Measurements from ENCODE around the gene MYO18A.
"Not testable (repeated sequence)": the region's sequence is repeated elsewhere in the genome, so short reads cannot be mapped to it uniquely, and the experiment has no call there.

The MYO18A gene

GRCh38 chr17:29149431-29150064 is 30.6 kb downstream of the MYO18A start:
- DNase-seq (ENCODE audit: low read depth in 2 of 2), result no peak

DNA sequence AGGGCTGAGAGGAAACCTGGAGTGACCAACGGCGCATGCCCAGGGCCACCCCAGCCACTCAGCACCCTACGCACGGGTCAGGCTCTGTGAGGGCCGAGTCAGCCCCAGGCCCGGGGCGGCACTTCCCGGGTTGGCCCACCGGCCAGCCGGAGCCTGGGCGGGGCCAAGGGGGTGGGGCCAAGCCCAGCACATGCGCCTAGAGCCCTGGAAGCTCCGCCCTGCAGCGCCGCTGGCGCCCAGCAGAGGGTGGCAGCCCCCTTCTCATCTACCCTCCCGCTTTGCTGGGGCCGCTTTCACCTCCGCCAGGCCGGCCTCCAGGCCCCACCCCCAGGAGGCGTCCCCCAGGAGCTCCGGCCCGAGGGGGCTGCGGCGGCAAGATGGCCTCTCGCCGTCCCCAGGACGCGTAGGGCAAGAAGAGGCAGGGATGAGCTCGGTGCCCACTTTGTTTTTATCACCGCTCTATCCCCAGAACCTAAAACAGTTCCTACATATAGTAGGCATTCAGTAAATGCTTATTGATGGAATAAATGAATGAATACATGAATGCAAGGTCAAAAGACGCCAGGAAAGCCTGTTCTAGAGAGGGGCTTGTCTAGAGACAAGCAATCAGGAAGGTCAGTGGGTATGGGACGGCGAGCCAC is 31.3 kb downstream of the MYO18A start:
- DNase-seq (ENCODE audit: low read depth in 2 of 2), result peak; percentile 86 to 91

DNA sequence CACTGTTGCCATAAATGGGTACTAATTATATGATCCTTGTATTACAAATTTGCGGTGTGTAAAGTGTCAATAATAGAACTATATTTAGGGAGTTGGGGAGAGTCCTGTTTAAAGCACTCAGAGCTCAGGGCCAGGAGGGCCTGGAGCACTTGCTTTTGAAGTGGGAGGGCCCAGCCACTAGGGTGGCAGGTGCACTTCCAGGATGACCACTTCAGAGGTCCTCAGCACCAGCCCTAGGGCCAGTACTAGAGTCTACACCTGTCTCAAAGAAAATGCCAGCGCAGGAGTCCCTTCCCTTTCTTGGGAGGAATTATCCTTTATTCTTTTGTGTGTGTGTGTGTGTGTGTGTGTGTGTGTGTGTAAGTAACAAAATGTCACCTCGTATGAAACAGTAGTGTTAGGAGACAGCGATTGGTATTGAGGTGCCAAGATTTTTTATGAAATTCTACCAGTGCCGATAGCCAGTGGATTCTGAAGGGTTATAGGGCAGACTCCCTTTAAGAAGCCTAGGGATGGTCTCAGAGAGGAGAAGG is 31.9 kb downstream of the MYO18A start:
- no peak for DNase-seq (ENCODE audit: low read depth in 2 of 2)

- no peak for DNase-seq (ENCODE audit: low read depth in 2 of 2)
These were observed 32.5 kb downstream of the MYO18A start for GRCh38 chr17:29147682-29148081.

DNA sequence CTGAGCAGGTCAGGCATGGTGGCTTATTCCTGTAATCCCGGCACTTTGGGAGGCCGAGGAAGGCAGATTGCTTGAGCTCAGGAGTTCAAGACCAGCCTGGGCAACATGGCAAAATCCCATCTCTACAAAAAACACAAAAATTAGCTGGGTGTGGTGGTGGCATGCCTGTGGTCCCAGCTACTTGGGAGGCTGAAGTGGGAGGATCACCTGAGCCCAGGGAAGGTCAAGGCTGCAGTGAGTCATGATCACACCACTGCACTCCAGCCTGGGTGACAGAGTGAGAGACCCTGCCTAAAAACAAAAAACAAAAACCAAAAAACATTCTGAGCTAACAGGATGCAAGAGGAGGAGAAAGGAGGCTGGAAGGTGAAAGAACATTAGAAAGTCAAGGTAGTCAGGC is 33.0 kb downstream of the MYO18A start:
- not testable (repeated sequence) for DNase-seq (ENCODE audit: low read depth in 2 of 2)

DNA sequence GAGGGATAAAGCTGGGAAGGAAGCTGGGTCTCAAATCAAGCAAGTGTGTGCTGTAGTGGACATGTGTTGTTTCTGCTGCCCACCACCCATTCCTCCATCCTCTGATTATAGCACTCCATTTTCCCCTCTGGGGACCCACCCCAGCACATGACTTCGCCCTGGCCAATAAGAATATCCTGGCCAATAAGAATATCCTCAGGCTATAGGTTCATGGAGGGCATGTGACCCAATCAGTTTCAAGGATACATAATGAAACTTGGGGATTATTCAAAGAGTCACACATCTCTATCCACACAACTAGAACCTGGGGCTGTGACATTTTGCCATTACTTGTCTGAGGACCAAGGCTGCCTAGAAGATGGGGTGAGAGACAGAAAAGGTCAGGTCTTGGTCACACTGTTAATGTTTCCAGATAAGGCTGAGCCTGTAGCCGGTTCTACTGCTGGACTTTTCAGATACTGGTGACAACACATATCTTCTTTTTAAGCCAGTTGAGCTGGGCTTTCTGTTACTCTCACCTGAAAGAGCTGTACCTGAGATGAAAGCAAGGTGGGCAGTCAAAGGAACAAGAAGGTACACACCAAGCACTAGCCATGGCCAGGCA is 33.7 kb downstream of the MYO18A start:
- no peak for DNase-seq (ENCODE audit: low read depth in 2 of 2)

- DNase-seq (ENCODE audit: low read depth in 2 of 2), result peak; percentile 45 to 59
These were observed 34.7 kb downstream of the MYO18A start for GRCh38 chr17:29145289-29146073.

GRCh38 chr17:29143894-29144293 is 36.3 kb downstream of the MYO18A start:
- no peak for DNase-seq (ENCODE audit: low read depth in 2 of 2)

GRCh38 chr17:29141514-29141876 is 38.7 kb downstream of the MYO18A start:
- DNase-seq (ENCODE audit: low read depth in 2 of 2), result no peak

- no peak for DNase-seq (ENCODE audit: low read depth in 2 of 2)
These were observed 39.3 kb downstream of the MYO18A start for GRCh38 chr17:29140631-29141513.

DNA sequence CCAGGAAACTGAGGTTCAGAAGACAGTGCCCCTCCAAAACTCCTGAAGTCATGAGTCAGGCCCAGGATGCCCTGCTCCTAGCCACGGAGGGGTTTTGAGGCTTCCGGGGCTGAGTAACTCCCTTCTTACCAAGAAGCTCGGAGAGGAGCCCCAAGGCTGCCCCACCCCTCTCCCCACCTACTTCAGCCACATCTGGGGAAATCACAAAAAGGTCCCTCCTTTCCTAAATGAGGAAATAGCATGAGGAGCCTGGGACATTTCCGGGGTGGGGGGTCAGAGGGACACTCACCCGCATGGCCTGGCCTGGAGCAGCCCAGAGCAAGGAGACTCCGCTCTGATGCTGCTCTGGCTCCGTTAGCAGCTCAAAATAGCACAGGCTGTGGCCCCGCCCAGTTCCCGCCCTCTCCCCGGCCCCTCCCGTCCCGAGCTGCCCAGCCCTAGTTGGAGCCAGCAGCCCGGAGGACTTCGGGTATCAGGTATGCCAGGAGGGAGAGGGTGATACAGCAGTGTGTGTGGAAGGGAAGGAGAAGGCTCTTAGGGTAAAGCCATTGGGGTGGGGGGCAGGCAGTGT is 40.1 kb downstream of the MYO18A start:
- peak; percentile 63 to 72 for DNase-seq (ENCODE audit: low read depth in 2 of 2)

DNA sequence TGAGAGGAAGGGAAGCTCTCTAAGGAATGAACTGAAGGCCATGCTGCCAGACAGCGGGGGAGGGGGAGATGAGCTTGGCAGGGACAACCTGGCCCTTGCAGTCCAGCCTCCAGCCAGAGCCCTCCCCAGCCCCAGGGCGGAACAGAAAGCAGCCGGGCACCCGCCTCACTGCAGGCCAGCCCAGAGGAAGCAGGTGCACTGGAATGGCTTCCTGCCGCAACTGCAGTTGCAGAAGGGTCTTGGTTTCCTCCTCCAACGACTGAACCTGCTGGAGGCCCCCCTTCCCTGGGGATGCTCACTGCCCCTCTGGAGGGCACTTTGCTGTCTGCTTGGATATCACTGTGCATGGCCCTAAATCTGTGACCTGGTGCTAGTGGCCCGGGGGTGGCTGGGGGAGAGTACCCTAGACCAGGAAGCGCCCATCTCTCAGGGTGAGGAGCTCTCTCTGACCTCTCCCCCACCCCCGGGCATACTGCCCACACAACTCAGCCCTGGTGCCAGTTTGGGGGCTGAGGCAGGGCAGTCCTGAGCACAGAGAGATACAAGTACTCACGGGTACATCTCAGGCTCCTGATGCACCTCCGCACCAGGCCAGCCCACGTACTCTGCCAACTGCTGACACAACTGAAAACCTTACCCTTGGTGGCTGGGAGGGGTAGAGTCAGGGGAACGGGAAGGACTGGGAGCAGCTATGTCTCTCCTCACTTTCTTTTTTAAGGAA is 41.1 kb downstream of the MYO18A start:
- no peak for DNase-seq (ENCODE audit: low read depth in 2 of 2)

DNA sequence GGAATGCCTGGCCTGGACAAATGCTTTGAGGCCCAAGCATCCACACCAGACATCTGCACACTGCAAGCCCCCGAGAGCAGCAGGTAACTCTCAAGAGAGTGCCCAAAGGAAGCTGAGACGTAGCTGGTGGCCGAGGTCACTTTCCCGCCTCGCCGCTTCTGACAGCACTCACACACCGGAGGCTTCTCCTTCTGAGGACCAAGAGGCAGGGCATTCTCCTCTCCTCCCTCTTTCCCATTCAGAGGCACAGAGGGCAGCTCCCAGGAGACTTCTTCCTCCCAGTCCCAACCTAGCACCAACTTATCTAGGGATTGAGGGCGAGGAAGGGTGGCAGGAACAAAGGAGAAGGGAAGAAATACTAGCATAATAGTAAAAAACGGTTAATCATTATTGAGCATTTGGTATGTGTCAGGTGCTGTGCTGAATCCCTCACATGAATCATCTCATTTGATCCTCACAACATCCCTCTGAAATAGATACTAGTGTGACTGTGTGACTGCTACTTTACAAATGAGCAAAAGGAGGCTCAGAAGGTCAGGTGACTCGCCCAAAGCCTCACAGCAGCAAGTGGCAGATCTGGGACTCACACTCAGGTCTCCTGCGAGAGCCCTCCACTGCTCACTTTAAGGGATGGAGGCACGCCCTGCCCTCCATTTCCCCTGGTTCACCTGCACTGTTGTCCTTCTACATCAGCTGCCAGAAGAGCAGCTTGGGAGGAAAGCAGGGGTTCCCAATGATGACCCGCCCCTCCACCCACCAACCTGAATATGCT is 41.8 kb downstream of the MYO18A start:
- no peak for DNase-seq (ENCODE audit: low read depth in 2 of 2)

- no peak for DNase-seq (ENCODE audit: low read depth in 2 of 2)
These were observed 43.0 kb downstream of the MYO18A start for GRCh38 chr17:29136998-29137730.

DNA sequence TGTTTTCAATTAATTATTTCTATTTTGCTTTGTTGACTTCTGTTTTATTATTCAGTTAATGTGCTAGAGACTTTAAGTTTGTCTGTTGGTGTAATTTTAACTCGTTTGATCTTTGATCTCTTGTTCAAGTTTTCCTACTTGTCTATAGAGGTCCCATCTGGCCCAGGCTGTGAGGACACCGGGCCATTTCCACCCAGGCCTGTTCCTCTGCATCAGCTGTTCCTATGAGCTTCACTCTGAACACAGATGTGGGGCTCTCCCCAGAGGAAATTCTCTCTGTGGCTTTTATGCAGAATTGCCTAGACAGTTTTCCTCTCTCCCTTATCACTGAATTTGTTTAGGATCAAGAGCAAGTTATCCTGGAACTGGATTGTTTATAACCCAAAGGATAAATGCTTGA is 44.7 kb downstream of the MYO18A start:
- DNase-seq (ENCODE audit: low read depth in 2 of 2), result no peak

GRCh38 chr17:29133121-29133713 is 47.0 kb downstream of the MYO18A start:
- DNase-seq (ENCODE audit: low read depth in 2 of 2), result no peak

GRCh38 chr17:29131814-29132682 is 48.1 kb downstream of the MYO18A start:
- no peak for DNase-seq (ENCODE audit: low read depth in 2 of 2)

All from stimulated activated CD4-positive, alpha-beta T cell treated with anti-CD3 and anti-CD28 coated beads, Interleukin-1b, Interleukin-23, amount 100 ng/mL, for 4 hours (primary cell).